GF-D8 (cell line): Measurements from ENCODE around the gene ATXN7L3.

Source experiments
- DNase-seq: peaks from one replicate; lab custom pipeline; 2025; lab: John Stamatoyannopoulos, UW

The ATXN7L3 gene

DNA sequence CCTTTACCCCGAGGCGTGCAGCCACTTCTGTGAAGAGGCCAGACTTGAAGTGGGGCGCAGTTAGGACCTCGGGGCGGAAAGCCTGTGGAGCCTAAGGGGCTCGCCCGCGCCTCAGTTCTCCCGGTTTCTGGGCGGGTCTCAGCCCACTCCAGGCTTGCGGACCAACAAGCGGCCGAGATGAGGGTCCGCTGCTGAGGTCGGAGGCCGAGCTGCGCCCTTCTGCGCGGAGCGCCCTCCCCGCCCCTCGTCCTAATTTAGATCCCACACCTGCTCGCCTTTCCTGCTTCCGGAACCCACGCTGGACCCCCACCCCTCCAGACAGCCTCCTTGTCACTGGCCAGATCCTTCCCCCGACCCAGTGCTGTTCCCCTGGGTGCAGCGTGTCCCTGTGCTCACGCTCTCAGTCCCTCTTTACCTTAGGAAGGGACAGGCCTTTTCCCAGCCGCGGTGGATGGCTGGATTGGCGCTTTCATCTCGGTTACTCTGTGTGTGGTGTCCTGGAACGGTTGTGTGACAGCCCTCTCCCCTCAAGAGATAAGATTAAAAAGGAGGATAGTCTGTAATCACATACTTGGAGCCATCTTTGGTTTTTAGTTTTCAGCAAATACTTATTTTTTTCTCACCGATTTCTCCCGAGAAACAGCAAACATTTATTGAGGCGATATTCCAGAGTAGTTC, 933 bp upstream of the ATXN7L3 start:
- DNase-seq, result no peak

DNA sequence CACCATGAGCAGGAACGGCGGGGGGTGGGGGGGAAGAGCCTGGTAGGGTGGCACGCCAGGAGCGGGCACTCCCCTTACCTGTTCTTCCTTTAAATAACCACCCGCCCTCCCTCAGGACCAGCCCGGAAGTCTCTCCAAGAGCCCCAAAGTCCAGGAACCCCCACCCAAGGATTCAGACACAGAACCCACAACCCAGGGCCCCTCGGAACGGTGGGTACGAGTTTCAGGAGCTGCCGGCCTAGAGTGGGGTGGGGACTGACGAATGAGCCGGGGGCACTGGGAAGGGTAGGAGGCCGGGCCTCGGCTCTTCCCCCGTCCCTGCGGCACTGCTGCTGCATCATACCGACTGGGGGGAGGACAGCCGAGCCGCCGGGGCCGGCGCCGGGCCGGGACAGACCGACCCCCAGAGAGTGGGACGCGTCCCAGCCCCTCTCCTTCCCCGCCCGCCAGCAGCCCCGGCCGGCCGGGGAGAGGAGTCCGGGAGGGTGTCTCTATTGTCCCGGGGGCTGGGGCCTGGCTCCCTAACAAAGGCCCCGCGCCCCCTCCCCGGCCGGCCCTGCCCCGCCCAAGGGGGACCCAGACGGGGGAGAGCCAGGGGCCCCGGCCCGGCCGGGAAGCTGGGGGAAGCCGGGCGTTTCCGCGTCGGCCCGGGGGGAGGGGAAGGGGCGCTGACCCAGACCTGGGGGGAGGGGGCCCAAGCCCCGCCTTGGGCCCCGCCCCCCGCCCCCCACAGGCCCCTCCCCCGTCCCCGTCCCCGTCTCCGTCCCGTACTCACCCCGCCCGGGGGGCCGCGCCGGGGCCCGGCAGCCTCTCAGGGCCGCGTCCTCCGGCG, 747 bp downstream of the ATXN7L3 start:
- no peak for DNase-seq

DNA sequence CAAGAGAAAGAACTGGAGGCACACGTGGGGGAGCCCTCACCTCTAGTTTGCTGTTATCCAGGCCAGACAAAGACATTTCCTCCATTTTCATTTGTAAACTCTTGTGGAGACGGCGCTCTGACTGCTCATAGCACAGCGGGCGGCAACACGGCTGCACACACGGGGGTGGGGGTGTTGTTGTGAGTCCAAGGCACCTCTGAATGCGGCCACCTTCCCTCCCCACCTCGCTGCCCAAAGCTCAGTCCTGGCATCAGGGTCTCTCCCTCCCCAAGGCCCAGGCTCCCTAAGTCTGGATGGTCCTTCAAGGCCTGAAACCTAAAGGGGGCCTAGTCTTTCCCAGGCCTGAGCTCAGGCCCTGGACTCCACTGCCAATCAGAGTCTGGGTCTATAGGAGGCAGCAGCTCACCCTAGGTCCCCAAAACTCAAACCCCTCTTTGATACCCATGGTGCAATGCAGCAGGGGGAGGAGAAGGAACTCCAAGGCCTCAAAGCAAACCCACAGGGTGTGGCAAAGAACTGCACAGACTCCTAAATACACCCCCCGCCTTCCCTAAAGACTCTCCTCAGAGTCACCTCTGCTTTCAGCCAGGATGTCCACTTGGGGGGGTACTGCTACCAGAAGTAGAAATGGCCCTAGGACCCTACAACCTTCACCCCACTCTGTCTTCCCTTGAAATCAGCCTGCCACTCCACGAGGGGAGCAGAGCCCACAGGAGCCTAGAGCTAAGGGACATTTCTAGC, 1.5 kb downstream of the ATXN7L3 start:
- peak; percentile 46 for DNase-seq

DNA sequence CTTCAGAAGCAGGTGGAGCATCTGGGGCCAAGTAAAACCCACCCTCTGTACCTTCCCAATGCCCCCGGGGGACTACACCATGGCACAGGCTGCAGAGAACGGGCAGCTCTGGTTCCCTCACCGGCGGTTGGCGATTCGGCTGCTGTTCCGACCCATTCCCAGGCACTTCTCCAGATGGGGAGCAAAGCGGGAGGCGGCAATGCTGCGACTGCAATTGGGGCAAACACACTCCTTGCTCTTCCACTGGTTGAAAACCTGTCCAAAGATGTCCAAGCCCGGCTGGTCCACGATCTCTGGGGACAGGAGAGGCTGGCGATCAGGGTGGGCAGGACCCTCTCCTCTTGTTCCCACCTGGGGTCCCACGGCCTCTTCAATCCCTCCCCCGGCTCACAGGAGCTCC, 2.6 kb downstream of the ATXN7L3 start:
- no peak for DNase-seq

DNA sequence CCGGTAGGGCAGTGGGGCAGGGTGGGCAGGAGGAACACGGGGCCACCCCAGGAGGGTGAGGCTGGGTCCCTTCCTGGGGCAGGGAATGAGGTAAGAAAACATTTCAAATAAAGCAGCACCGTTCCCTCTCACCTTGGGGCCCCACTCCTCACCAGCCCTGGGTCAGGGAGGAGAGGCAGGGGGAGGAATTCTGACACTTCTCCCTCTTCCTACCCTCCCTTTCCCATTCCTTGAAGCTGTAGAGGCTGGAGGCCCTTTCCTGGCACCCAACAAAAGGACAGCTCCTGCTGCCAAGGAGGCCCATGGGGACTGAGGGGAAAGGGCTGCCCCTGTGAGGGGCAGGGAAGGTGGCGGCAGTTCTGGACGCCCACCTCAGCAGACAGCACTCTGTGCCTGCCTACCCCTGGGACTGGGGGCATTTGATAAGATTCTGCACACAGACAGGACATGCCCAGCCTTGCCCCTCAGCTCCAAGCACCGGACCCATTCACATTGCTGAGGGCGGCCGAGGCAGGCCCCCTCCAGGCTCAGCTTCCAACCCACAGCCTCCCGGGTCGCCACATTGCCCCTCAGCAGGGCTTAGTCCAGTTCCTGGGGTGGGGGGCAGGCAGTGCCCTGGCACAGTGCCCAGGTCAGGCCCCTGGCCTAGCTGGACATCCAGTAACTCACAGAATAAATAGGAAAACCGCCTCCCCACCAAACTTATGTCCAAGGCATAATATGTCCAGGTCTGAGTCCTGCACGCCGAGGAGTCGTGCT, 6.2 kb downstream of the ATXN7L3 start:
- DNase-seq, result no peak

DNA sequence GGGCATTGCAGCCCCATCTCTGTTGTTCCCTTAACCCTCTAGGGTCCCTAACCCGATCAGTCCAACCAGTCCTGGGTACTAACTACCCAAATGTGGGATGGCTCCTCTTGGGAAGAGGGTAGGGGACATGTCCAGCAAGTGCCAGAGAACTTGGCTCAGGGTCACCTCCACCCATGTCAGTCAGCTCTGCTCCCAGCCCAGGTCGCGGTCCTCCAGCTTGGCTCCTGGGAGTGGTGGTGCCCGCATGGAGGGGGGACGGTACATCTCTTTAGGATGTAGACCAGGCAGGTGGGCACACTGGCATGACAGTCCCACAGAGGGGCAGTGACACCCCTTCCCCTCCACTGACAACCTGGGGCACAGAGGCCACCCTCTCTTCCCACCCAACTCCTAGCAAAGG, 6.9 kb downstream of the ATXN7L3 start:
- no peak for DNase-seq

DNA sequence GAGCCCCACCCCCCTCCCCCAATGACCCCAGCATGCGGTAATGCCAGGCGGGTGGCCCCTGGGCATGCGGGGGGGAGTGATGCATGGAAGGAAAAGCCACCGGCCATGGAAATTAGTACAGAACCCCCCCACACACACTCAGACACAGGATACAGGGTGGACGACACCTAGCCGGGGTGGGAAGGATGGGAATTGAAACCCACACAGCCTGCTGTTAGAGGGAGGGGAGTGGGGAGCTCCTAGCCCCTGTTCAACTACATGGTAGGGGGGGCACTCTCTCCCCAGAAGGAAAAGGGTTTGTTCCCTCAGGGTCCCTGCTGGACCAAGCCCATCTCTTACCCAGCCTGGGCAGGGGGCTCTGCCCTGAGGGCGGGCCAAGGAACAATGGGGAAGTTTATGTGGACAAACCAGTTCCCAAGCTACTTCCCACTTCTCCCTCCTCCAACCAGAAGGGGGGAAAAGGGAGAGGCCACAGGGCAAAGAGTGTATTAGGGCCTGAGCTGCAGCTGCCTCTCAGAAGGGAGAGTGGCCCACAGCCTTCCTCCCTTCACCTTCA, 7.7 kb downstream of the ATXN7L3 start:
- no peak for DNase-seq

DNA sequence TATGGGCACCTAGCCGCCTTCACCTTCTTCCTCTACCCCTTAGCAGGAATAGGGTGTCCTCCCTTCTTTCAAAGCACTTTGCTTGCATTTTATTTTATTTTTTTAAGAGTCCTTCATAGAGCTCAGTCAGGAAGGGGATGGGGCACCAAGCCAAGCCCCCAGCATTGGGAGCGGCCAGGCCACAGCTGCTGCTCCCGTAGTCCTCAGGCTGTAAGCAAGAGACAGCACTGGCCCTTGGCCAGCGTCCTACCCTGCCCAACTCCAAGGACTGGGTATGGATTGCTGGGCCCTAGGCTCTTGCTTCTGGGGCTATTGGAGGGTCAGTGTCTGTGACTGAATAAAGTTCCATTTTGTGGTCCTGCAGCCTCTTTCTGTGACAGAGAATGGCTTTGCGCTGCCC, 8.3 kb downstream of the ATXN7L3 start:
- no peak for DNase-seq

DNA sequence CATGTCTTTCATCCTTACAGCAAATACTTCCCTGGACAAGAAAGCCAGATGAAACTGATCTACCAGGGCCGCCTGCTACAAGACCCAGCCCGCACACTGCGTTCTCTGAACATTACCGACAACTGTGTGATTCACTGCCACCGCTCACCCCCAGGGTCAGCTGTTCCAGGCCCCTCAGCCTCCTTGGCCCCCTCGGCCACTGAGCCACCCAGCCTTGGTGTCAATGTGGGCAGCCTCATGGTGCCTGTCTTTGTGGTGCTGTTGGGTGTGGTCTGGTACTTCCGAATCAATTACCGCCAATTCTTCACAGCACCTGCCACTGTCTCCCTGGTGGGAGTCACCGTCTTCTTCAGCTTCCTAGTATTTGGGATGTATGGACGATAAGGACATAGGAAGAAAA, 9.2 kb downstream of the ATXN7L3 start:
- no peak for DNase-seq

DNA sequence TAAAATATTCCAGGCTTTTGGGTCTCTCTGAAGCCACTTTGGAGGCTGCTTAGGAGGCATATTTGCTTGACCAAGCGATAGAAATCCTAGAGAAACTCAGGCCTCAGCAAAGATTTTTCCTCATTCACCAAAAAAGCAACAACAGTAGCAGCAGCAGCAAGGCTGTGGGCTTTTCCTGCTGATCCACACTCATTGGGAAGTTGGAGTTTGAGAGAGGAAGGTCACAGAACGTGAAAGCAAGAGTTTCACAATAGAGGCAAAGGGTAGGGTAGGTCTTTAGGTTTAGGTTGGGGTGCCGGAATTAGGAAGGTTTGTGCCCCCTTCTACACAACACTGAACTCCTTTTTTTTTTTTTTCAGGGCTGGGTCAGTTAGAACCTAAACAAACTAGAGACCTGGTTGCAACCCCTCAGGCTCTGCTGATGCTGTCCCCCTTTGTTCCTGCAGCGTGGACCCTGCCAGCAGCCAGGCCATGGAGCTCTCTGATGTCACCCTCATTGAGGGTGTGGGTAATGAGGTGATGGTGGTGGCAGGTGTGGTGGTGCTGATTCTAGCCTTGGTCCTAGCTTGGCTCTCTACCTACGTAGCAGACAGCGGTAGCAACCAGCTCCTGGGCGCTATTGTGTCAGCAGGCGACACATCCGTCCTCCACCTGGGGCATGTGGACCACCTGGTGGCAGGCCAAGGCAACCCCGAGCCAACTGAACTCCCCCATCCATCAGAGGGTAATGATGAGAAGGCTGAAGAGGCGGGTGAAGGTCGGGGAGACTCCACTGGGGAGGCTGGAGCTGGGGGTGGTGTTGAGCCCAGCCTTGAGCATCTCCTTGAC, 10.9 kb downstream of the ATXN7L3 start:
- no peak for DNase-seq

DNA sequence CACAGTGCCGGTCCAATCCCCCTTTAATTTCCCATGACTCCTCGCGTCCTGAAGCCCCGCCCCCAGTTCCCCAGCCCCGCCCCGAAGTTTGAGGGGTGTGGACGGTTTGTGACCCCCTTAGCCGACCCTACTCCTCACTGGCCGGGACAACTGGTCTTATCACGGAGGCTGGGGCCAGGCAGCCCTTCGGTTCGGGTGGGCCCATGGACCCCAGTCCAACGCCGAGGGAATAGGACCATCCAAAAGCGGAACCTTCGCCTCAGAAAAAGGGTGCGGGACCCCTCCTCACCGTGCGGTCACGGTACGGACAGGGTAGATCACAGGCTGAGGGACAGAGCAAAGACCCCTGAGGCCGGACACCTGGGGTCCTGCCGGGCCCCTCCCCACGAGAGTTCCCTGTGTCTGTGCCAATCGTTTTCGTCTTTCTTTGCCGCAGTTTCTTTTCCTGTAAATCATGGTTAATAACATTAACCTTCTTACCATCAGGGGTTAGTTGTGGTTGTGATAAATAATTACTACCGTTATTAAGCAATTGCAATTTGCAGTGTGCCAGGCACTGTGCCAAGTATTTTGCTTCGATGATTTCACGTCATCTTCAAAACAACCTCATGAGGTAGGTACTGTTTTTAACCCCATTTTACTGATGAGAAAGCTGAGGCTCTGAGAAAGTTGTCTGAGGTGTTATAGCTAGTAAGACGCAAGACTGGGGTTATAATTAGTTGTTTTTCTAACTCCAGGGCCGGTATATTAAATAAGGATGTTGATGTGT, 12.4 kb downstream of the ATXN7L3 start:
- DNase-seq, result no peak

DNA sequence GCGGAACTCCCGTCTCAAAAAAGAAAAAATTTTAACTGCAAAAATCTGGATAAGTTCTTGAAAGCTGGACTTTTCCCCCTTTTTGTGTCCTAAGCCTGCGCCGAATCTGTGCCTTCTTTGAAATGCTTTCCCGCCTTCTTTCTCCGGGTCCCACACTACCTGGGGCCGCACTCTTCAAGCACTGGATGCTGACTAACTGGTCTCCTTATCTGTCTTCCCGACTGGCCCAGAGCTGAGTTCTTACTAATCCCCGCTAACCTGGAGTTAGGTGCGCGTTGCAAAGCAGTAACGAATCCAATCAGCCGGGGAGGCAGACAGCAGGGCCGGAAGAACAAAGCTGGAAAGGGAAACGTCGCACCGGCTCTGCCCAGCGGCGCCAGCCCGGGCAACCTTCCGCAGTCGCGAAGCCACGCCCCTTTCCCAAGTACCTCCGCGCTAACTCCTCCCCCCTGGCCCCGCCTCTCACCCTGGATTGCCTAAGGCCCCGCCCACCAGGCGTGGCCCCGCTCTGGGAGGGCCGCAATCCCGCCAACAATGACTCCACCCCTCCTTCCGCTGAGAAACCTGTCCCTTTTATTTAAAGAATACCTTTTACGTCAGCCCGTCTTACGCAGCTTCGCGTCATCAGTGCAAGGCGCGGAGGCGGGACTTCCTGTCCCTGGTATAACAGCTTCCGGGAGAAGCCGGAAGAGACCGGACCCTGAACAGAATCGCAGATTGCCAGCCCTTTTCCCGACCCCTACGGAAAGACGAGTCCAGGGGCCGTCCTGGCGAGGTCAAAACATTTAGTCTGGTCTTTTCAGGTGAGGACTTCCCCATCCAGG, 13.2 kb downstream of the ATXN7L3 start, which contains the start of gene TMUB2:
Gene TMUB2 (plus strand): TSS at position 666 of the 824 bp plus-strand sequence. CDS start 737 bp downstream, outside the sequence.
- peak; percentile 99 for DNase-seq

DNA sequence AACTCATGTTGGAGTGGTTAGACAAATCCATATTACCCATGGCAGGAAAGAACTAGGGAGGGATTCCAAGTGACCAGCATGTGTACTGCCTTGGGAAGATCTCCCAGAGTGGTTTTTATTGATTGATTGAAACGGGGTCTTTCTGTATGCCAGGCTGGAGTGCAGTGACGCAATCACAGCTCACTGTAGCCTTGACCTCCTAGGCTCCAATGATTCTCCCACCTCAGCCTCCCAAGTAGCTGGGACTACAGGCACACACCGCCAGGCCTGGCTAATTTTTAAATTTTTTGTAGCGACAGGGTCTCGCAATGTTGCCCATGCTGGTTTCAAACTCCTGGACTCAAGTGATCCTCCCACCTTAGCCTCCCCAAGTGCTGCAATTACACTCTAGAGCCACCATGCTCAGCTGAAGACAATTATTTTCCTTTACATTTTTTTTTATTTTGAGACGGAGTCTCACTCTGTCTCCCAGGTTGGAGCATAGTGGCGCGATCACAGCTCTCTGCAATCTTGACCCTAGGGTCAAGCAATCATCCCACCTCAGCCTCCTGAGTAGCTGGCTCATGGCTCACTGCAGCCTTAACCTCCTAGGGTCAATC, 15.4 kb downstream of the ATXN7L3 start:
- no peak for DNase-seq

DNA sequence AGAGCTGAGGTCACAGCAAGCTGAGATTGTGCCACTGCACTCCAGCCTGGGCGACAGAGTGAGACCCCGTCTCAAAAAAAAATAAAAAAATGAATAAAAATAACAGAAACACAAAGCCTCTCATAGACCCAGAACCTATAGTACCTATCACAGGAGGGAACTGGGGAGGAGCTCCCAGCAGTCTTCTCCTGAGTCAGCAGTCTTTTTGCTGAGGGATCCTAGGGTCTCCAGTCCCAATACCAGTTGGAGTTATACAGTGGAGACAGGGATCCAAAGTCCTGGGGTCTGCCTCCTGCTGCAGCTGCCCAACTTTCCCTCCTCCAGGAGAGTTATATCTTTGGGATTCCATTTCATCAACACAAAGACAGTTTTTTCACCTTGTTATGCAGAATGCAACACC, 16.7 kb downstream of the ATXN7L3 start:
- DNase-seq, result no peak

DNA sequence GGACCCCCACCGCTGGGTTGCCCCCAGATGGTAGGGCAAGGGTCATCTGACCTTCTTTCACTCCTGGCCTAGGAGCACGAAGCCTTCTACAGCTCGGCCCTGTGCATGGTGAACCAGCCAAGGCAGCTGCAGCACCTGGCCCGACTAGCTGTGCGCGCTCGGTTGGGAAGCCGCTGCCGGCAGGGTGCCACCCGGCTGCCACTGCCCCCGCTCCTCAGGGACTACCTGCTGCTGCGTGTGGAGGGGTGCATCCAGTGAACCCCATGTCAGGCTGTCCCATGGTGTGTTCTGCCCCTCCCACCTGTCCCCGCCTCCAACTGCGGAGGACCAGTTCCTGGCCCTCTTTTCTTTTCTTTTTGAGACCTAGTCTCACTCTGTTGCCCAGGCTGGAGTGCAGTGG, 21.6 kb downstream of the ATXN7L3 start:
- no peak for DNase-seq

DNA sequence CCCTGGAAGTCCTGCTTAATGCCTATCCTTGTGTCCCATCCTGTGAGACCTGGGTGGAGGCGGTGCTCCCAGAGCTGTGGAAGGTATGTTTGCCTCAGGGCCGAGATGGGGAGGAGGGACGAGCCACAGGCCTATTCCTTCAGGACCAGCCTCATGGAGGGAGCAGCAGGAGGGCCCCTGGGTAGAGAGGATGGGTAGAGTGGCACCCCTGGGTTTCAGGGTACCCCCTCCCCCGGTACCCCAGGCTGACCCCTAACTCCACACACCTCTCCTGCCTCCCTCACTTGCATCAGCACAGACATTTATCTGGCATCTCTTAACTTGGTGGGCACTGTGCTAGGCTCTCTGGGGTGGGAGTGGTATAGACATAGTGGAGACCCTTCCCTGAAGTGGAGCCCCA, 22.0 kb downstream of the ATXN7L3 start:
- no peak for DNase-seq

DNA sequence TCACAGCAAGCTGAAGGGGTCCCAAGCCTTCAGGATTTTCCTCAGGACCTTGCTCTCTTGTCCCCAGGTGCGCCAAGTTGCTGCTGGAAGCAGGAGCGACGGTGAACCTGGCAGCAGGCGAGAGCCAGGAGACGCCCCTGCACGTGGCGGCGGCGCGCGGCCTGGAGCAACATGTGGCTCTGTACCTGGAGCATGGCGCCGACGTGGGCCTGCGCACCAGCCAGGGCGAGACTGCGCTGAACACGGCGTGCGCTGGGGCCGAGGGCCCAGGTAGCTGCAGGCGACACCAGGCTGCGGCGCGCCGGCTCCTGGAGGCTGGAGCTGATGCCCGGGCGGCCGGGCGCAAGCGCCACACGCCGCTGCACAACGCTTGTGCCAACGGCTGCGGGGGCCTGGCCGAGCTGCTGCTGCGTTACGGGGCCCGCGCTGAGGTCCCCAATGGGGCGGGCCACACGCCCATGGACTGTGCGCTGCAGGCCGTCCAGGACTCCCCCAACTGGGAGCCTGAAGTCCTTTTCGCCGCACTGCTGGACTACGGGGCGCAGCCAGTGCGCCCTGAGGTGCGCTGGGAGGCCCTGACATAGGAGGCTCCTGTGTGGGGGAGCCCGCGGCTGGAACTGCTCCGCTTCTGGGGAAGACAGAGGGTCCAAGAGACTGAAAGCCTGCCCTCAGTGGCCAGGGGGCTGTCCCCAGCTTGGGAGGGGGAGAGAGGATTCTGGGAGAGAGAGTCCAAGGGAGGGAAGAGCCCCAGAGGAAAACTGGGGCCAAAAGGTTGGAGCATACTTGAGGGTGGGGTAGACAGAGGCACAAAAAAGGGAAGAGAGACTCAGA, 22.8 kb downstream of the ATXN7L3 start:
- no peak for DNase-seq

DNA sequence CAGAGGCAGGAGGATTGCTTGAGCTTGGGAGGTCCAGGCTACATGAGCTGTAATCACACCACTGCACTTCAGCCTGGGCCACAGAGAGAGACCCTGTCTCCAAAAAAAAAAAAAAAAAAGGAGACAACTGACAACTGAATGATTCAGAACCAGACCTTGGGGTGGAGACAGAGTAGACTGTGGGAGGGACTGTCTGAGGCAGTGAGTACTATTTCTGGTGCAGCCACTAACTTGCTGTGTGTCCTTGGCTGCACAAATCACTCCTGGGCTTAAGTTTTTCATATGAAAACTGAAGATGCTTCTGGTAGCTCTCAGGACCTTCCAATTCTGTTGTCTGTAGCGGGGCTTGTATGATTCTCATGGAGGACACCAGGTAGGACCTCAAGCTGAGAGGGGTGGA, 23.4 kb downstream of the ATXN7L3 start:
- DNase-seq, result no peak
